ENCODE measurements around the gene RNLS. TPM values are rescaled to one million over a fixed set of nuclear protein-coding genes. Genes with fewer than 3 reads are reported as not detected.

RNLS gene
- total and polyA plus RNA-seq, 2 of the 8 experiments (the other 6 are each of a cell fraction or from before 2014, with no cell fraction given), result 7.5 to 12.7 TPM

GRCh38 chr10:88399240-88399639 is 183.9 kb downstream of the RNLS start:
- peaks cover 0 to 8% of the 10 kb centered on the region in 2 experiments; a peak in 1 of 4 replicates for H3K9me3 ChIP-seq (ENCODE audit: insufficient read depth in 2 of 2, low read depth in 1 of 2, low read length in 1 of 2)
- no peaks in the 10 kb centered on the region for H3K79me1 ChIP-seq (ENCODE audit: low read depth, low read length)
- H3K27me3 ChIP-seq (replicated peaks in 1 of 4; ENCODE audit: control insufficient read depth in 3 of 4, extremely low read depth in 1 of 4, insufficient read depth in 3 of 4, low read length in 3 of 4), result no peaks in the 10 kb centered on the region
- POLR2A ChIA-PET (ENCODE audit: partially characterized antibody), result no interaction called here
- H3K4me1 ChIP-seq (replicated peaks in 1 of 4; ENCODE audit: control insufficient read depth in 3 of 4, insufficient read depth in 4 of 4, low read length in 3 of 4), result no peaks in the 10 kb centered on the region
- H4K5ac ChIP-seq (ENCODE audit: insufficient read length, low read depth, low read length), result no peak overlapping the region
- no peak overlapping the region for H3K56ac ChIP-seq (replicated peaks; ENCODE audit: insufficient read length, low read depth, low read length)
- H3K4me2 ChIP-seq (ENCODE audit: insufficient read depth in 1 of 2, low read depth in 2 of 2, low read length in 2 of 2), result no peak overlapping the region
- no peak overlapping the region for H3K14ac ChIP-seq (ENCODE audit: insufficient read length)
- 94% methylated on average over 3 of the region's 3 CpGs; no CpG with 5 or more reads in 1 of the 2 experiments for WGBS, 2 experiments (ENCODE audit: extremely low coverage in 1 of 2, insufficient coverage in 1 of 2, insufficient read length in 1 of 2, insufficient replicate concordance in 2 of 2, low coverage in 1 of 2, low lambda C conversion rate in 2 of 2, missing lambda C conversion rate in 1 of 2)
- H3K79me2 ChIP-seq (ENCODE audit: control insufficient read depth in 1 of 2, insufficient read depth in 2 of 2, low read length in 2 of 2), result no peaks in the 10 kb centered on the region
- no peak overlapping the region for H3K23ac ChIP-seq (ENCODE audit: insufficient read length)
- H4K20me1 ChIP-seq (replicated peaks in 1 of 2; ENCODE audit: control insufficient read depth in 1 of 2, insufficient read depth in 2 of 2, low read length in 2 of 2), result peaks cover 0 to 1% of the 10 kb centered on the region in 2 experiments
- no peaks in the 10 kb centered on the region for H3K23me2 ChIP-seq (ENCODE audit: low read depth, low read length)
- no peak overlapping the region for H2AK5ac ChIP-seq (ENCODE audit: low read depth, low read length)
- no peak overlapping the region for H4K8ac ChIP-seq (ENCODE audit: extremely low read depth, insufficient read depth, low read length)
- H2BK20ac ChIP-seq (ENCODE audit: low read length), result no peak overlapping the region
- no peak overlapping the region for H2BK5ac ChIP-seq (ENCODE audit: low read depth, low read length)
- no peak overlapping the region for H3K4ac ChIP-seq (replicated peaks; ENCODE audit: insufficient read length, low read depth, low read length)
- no peak overlapping the region for H2BK120ac ChIP-seq (replicated peaks; ENCODE audit: low read depth, low read length)
- H3K18ac ChIP-seq (ENCODE audit: extremely low read depth, low read length), result no peak overlapping the region
- H3K36me3 ChIP-seq (ENCODE audit: control insufficient read depth in 2 of 4, insufficient read depth in 4 of 4, low read length in 3 of 4), result no peaks in the 10 kb centered on the region; a peak in 2 of 8 replicates
- no peak overlapping the region for H4K91ac ChIP-seq (replicated peaks; ENCODE audit: insufficient read length, low read length)
- CTCF ChIA-PET (ENCODE audit: partially characterized antibody), result interaction anchor here (1.0 kb wide), 1 partner anchor 153 kb away, joined by 6 read pairs; no protein-coding TSS in a partner anchor
- H2BK15ac ChIP-seq (ENCODE audit: low read length), result no peak overlapping the region
- no peak overlapping the region for H2AFZ ChIP-seq (ENCODE audit: low read length)
- no peak overlapping the region for H3K27ac ChIP-seq (ENCODE audit: low read depth, low read length)
- no peak overlapping the region for H2BK12ac ChIP-seq (ENCODE audit: low read depth, low read length)
- no peak overlapping the region for H3K4me3 ChIP-seq (ENCODE audit: extremely low read depth in 1 of 4, insufficient read depth in 2 of 4, low read depth in 3 of 4, low read length in 4 of 4)
- TF ChIP-seq ATF3 (IDR thresholded peaks at IDR 0.05; ENCODE audit: insufficient read depth, low read depth, low read length) (no peak), CBX8 (IDR thresholded peaks at IDR 0.05; ENCODE audit: borderline replicate concordance, low read depth, low read length) (no peak), SIN3A (conservative IDR thresholded peaks at IDR 0.05 in 1 of 2, IDR thresholded peaks at IDR 0.05 in 1 of 2; ENCODE audit: low read depth in 1 of 2, low read length in 2 of 2) (no peak), RXRA (IDR thresholded peaks at IDR 0.05; ENCODE audit: insufficient read depth, low read depth, low read length) (no peak), EZH2 (IDR thresholded peaks at IDR 0.05; ENCODE audit: low read depth, low read length, severe bottlenecking) (no peak), SIX5 (IDR thresholded peaks at IDR 0.05; ENCODE audit: low read depth, low read length) (no peak), JUN (IDR thresholded peaks at IDR 0.05; ENCODE audit: low read depth, low read length) (no peak), TAF1 (IDR thresholded peaks at IDR 0.05; ENCODE audit: low read depth, low read length) (no peak), HDAC6 (IDR thresholded peaks at IDR 0.05; ENCODE audit: low read depth, low read length) (no peak), POU5F1 (IDR thresholded peaks at IDR 0.05; ENCODE audit: low read depth, low read length) (no peak)
- DNase-seq (ENCODE audit: low read depth in 1 of 2, low spot score in 2 of 2) (no peak), FAIRE-seq (no peak)
- no peak overlapping the region for H3K9ac ChIP-seq (replicated peaks in 1 of 4; ENCODE audit: extremely low read depth in 1 of 4, low read depth in 3 of 4, low read length in 3 of 4)
